ENCODE data around the gene ARHGAP31.

GRCh38 chr3:119364401-119364800 lies 70.2 kb downstream of the ARHGAP31 start:
- TF ChIP-seq CTCF (IDR thresholded peaks at IDR 0.05) (no peak), POLR2A (IDR thresholded peaks at IDR 0.05) (no peak)
